Panc1 (cell line): ENCODE data around the gene CDC14B.

Experiments used
- CTCF ChIP-seq: fragments of 450-650 bp; IDR thresholded peaks from 2 replicates; pipeline ENCODE4 v1.5.1; 2017; ENCODE audit warnings: mild to moderate bottlenecking
- POLR2AphosphoS5 ChIP-seq: IDR thresholded peaks from 2 replicates; pipeline ENCODE4 v1.6.1; 2012; ENCODE audit warnings: mild to moderate bottlenecking, low read depth, low read length, moderate library complexity
- TCF7L2 ChIP-seq: IDR thresholded peaks from 2 replicates; pipeline ENCODE4 v1.6.1; 2011; ENCODE audit warnings: mild to moderate bottlenecking, low read depth, low read length, inconsistent platforms

GRCh38 chr9:96482476-96482875 is 137.2 kb downstream of the CDC14B start:
- TF ChIP-seq CTCF (no peak), POLR2AphosphoS5 (no peak), TCF7L2 (no peak)
